GM23338 (cell line): ENCODE results near the gene OARD1. TPM values are rescaled to one million over a fixed set of nuclear protein-coding genes. Genes with fewer than 3 reads are reported as not detected.

Experiments
- EZH2 ChIP-seq: fragments of 200-600 bp; sonication (generic); IDR thresholded peaks from one replicate; pipeline ENCODE4 v1.8.0; 2017; ENCODE audit warnings: antibody characterized with exemption, mild to moderate bottlenecking, low read depth; ENCODE audit not compliant: unreplicated experiment
- JUNB ChIP-seq: IDR thresholded peaks from one replicate; pipeline ENCODE4 v1.6.1; 2016; ENCODE audit warnings: antibody characterized with exemption; ENCODE audit not compliant: unreplicated experiment
- NANOG ChIP-seq: IDR thresholded peaks from 2 replicates; pipeline ENCODE4 v1.6.1; 2016; ENCODE audit warnings: antibody characterized with exemption, borderline replicate concordance
- STAT1 ChIP-seq: IDR thresholded peaks from one replicate; pipeline ENCODE4 v1.6.1; 2016; ENCODE audit warnings: antibody characterized with exemption; ENCODE audit not compliant: unreplicated experiment
- ZNF114 ChIP-seq: fragments of 250-450 bp; sonication (Bioruptor Pico); IDR thresholded peaks from 2 replicates; pipeline ENCODE4 v1.5.0; 2020; ENCODE audit warnings: mild to moderate bottlenecking, moderate library complexity
- ZNF331 ChIP-seq: fragments of 250-450 bp; sonication (Bioruptor Pico); IDR thresholded peaks from 2 replicates; pipeline ENCODE4 v1.5.0; 2020; ENCODE audit warnings: low read depth, mild to moderate bottlenecking, moderate library complexity
- polyA plus RNA-seq: library from polyadenylated mRNA; unstranded; fragments of >200 nt; fragmentation: Nextera tagmentation; extraction: Ambion mirVana; gene quantifications from 2 replicates; pipeline ENCODE4 v1.2.1, GENCODE V29; 2016
- total RNA-seq: library from RNA; depleted of rRNA; stranded (reverse); fragments of >200 nt; shearing (Covaris generic); gene quantifications from 2 replicates; pipeline ENCODE4 v1.2.3, GENCODE V29; 2014
- TF ChIP-seq, protein P1 (sequence below): fragments of 250-450 bp; sonication (Bioruptor Pico); IDR thresholded peaks from 2 replicates; pipeline ENCODE4 v1.5.0; 2020; ENCODE audit warnings: mild to moderate bottlenecking, moderate library complexity
- TF ChIP-seq, protein P2 (sequence below), 2 experiments: fragments of 200-600 bp in 1 of 2; sonication (generic) in 1 of 2; conservative IDR thresholded peaks; 2 replicates each; pipeline versions ENCODE4 v1.5.1 to v1.6.1; 2016 to 2017; ENCODE audit warnings: antibody characterized with exemption in 2 of 2, low read depth in 2 of 2, mild to moderate bottlenecking in 2 of 2, moderate library complexity in 1 of 2

The OARD1 gene
- total and polyA plus RNA-seq, 2 experiments from 2014 or later: 25.9 to 60.8 TPM

DNA sequence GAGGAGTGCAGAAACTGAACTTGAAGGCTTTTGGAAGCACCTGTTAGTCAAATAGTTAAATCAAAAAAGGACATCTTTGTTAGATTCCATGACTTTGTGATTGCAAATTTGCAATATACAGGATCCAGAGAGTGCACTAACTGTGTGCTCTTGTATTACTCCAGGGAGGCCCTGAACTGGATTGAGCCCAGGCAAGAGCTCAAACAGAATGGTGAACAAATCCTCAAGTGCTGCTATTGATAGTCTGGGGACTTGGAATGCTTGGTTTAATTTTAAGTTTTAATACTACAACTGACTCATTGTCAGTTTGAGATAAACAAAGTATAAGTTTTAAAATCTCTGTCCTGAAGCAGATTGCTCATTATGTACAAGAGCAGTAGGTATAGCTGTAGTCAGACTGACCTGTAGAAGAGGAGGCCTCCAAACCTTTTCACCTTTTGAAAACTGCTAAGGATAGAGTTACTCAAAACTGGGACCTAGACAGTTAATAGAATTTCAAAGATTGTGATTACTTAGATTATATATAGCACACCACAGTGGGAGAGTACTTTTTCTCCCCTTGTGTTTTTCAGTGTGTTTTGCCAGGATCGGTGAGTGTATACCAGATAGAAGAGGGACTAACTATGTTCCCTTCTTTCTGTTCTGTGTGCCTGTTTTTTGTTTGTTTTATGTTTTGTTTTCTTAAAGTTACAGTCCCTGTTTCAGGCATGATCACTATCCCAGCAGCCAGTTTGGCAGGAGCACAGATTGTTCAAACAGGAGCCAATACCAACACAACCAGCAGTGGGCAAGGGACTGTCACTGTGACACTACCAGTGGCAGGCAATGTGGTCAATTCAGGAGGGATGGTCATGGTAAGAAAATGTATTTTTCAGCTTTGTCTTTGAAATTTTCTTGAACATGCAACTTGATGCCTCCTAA is 18.9 kb upstream of the OARD1 start (continued):
- TF ChIP-seq, protein P1, sequence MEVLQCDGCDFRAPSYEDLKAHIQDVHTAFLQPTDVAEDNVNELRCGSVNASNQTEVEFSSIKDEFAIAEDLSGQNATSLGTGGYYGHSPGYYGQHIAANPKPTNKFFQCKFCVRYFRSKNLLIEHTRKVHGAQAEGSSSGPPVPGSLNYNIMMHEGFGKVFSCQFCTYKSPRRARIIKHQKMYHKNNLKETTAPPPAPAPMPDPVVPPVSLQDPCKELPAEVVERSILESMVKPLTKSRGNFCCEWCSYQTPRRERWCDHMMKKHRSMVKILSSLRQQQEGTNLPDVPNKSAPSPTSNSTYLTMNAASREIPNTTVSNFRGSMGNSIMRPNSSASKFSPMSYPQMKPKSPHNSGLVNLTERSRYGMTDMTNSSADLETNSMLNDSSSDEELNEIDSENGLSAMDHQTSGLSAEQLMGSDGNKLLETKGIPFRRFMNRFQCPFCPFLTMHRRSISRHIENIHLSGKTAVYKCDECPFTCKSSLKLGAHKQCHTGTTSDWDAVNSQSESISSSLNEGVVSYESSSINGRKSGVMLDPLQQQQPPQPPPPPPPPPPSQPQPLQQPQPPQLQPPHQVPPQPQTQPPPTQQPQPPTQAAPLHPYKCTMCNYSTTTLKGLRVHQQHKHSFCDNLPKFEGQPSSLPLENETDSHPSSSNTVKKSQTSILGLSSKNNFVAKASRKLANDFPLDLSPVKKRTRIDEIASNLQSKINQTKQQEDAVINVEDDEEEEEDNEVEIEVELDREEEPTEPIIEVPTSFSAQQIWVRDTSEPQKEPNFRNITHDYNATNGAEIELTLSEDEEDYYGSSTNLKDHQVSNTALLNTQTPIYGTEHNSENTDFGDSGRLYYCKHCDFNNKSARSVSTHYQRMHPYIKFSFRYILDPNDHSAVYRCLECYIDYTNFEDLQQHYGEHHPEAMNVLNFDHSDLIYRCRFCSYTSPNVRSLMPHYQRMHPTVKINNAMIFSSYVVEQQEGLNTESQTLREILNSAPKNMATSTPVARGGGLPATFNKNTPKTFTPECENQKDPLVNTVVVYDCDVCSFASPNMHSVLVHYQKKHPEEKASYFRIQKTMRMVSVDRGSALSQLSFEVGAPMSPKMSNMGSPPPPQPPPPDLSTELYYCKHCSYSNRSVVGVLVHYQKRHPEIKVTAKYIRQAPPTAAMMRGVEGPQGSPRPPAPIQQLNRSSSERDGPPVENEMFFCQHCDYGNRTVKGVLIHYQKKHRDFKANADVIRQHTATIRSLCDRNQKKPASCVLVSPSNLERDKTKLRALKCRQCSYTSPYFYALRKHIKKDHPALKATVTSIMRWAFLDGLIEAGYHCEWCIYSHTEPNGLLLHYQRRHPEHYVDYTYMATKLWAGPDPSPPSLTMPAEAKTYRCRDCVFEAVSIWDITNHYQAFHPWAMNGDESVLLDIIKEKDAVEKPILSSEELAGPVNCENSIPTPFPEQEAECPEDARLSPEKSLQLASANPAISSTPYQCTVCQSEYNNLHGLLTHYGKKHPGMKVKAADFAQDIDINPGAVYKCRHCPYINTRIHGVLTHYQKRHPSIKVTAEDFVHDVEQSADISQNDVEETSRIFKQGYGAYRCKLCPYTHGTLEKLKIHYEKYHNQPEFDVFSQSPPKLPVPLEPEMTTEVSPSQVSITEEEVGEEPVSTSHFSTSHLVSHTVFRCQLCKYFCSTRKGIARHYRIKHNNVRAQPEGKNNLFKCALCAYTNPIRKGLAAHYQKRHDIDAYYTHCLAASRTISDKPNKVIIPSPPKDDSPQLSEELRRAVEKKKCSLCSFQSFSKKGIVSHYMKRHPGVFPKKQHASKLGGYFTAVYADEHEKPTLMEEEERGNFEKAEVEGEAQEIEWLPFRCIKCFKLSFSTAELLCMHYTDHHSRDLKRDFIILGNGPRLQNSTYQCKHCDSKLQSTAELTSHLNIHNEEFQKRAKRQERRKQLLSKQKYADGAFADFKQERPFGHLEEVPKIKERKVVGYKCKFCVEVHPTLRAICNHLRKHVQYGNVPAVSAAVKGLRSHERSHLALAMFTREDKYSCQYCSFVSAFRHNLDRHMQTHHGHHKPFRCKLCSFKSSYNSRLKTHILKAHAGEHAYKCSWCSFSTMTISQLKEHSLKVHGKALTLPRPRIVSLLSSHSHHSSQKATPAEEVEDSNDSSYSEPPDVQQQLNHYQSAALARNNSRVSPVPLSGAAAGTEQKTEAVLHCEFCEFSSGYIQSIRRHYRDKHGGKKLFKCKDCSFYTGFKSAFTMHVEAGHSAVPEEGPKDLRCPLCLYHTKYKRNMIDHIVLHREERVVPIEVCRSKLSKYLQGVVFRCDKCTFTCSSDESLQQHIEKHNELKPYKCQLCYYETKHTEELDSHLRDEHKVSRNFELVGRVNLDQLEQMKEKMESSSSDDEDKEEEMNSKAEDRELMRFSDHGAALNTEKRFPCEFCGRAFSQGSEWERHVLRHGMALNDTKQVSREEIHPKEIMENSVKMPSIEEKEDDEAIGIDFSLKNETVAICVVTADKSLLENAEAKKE (CRISPR knock-in tag): no peak
- TF ChIP-seq, protein P2, sequence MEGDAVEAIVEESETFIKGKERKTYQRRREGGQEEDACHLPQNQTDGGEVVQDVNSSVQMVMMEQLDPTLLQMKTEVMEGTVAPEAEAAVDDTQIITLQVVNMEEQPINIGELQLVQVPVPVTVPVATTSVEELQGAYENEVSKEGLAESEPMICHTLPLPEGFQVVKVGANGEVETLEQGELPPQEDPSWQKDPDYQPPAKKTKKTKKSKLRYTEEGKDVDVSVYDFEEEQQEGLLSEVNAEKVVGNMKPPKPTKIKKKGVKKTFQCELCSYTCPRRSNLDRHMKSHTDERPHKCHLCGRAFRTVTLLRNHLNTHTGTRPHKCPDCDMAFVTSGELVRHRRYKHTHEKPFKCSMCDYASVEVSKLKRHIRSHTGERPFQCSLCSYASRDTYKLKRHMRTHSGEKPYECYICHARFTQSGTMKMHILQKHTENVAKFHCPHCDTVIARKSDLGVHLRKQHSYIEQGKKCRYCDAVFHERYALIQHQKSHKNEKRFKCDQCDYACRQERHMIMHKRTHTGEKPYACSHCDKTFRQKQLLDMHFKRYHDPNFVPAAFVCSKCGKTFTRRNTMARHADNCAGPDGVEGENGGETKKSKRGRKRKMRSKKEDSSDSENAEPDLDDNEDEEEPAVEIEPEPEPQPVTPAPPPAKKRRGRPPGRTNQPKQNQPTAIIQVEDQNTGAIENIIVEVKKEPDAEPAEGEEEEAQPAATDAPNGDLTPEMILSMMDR (conservative IDR thresholded peaks at IDR 0.05; ENCODE audit: low read depth in 2 of 2): no peak
- TF ChIP-seq STAT1: no peak
- TF ChIP-seq ZNF331: no peak
- TF ChIP-seq ZNF114 (CRISPR knock-in tag): no peak
- no peak for TF ChIP-seq JUNB
- TF ChIP-seq EZH2: no peak
- no peak for TF ChIP-seq NANOG
